GM12878 (cell line): ENCODE data around the gene DNAJC5.

Source experiments
- CTCF ChIP-seq, 3 experiments: IDR thresholded peaks in 2 of 3; conservative IDR thresholded peaks in 1 of 3; 2 replicates each; pipeline ENCODE4 v1.5.1; 2011; ENCODE audit warnings: low read depth in 3 of 3, low read length in 3 of 3, mild to moderate bottlenecking in 3 of 3, control low read depth in 2 of 3, moderate library complexity in 2 of 3, inconsistent platforms in 1 of 3, mixed read lengths in 1 of 3; ENCODE audit not compliant: control insufficient read depth in 2 of 3, insufficient read depth in 1 of 3; ENCODE audit errors: extremely low read depth in 1 of 3
- EZH2 ChIP-seq: IDR thresholded peaks from 2 replicates; pipeline ENCODE4 v1.6.1; 2012; ENCODE audit warnings: low read depth, mild to moderate bottlenecking, control low read depth, inconsistent platforms, low read length, borderline replicate concordance; ENCODE audit not compliant: control insufficient read depth
- GABPA ChIP-seq: IDR thresholded peaks from 2 replicates; pipeline ENCODE4 v1.6.1; 2014; ENCODE audit warnings: antibody characterized with exemption, low read depth, mild to moderate bottlenecking, inconsistent platforms
- MYB ChIP-seq: fragments of 150-350 bp; IDR thresholded peaks from 2 replicates; pipeline ENCODE4 v1.6.1; 2014; ENCODE audit warnings: mild to moderate bottlenecking, low read depth, low read length, borderline replicate concordance
- POLR2A ChIP-seq: IDR thresholded peaks from 2 replicates; pipeline ENCODE4 v1.6.1; 2011; ENCODE audit warnings: low read depth, mild to moderate bottlenecking, low read length
- TAF1 ChIP-seq: IDR thresholded peaks from 2 replicates; pipeline ENCODE4 v1.6.1; 2011; ENCODE audit warnings: mild to moderate bottlenecking, low read depth, low read length, borderline replicate concordance
- TCF3 ChIP-seq: IDR thresholded peaks from 2 replicates; pipeline ENCODE4 v1.6.1; 2012; ENCODE audit warnings: low read depth, mild to moderate bottlenecking, low read length, borderline replicate concordance; ENCODE audit not compliant: insufficient read depth
- TF ChIP-seq, protein P1 (sequence below): IDR thresholded peaks from 2 replicates; pipeline ENCODE4 v1.6.1; 2011; ENCODE audit warnings: low read depth, mild to moderate bottlenecking, low read length, moderate library complexity, borderline replicate concordance; ENCODE audit errors: extremely low read depth

- TF ChIP-seq TCF3: no peak
- TF ChIP-seq EZH2: no peak
- no peak for TF ChIP-seq MYB
- no peak for TF ChIP-seq POLR2A
- TF ChIP-seq, protein P1, sequence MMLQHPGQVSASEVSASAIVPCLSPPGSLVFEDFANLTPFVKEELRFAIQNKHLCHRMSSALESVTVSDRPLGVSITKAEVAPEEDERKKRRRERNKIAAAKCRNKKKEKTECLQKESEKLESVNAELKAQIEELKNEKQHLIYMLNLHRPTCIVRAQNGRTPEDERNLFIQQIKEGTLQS: no peak
- TF ChIP-seq CTCF (IDR thresholded peaks at IDR 0.05 in 2 of 3, conservative IDR thresholded peaks at IDR 0.05 in 1 of 3; ENCODE audit: control insufficient read depth in 2 of 3, extremely low read depth in 1 of 3, insufficient read depth in 1 of 3, low read depth in 3 of 3, low read length in 3 of 3): no peak
- no peak for TF ChIP-seq TAF1
- TF ChIP-seq GABPA: no peak
These were observed 72.0 kb downstream of the DNAJC5 start for GRCh38 chr20:63966944-63967322.
